Endothelial cell of umbilical vein (primary cell): Measurements from ENCODE around the gene UVSSA. TPM values are rescaled to one million over a fixed set of nuclear protein-coding genes. Genes with fewer than 3 reads are reported as not detected.

Experiments
- BruUV-seq: library from RNA; stranded (reverse); fragments of 400-500 nt; replicated peaks from 2 replicates; lab custom pipeline; 2021; lab: Mats Ljungman, UMichigan
- CTCF ChIA-PET: fragments of 300-600, 350-600 bp; sonication (Branson Sonifier 250); formaldehyde crosslinking; loops from one replicate; lab custom pipeline; 2021; ENCODE audit warnings: antibody characterized with exemption, inconsistent platforms; lab: Charles Lee
- POLR2A ChIA-PET: fragments of 300-600, 350-600 bp; sonication (Branson Sonifier 250); formaldehyde crosslinking; loops from one replicate; lab custom pipeline; 2021; ENCODE audit warnings: antibody characterized with exemption, inconsistent platforms; lab: Charles Lee
- DNase-seq: peaks from one replicate; pipeline ENCODE4 v3.0.0-alpha.2; 2011; ENCODE audit warnings: low read depth, low spot score
- FAIRE-seq: peaks from 2 replicates; lab custom pipeline; 2011; peaks lifted over from hg19 to GRCh38; lab: Jason Lieb, UNC
- H2AFZ ChIP-seq: 2 replicates; pipeline ENCODE4 v1.6.0; 2012; ENCODE audit warnings: low read depth, low read length, control low read depth, inconsistent platforms
- H3K27ac ChIP-seq: 2 replicates; pipeline ENCODE4 v1.5.1; 2011; ENCODE audit warnings: low read depth, mild to moderate bottlenecking, control low read depth, low read length, moderate library complexity; ENCODE audit not compliant: insufficient read depth
- H3K27me3 ChIP-seq, 2 experiments: 2 replicates each; pipeline versions ENCODE4 v1.6.0 to v1.6.1; 2011; ENCODE audit warnings: low read length in 2 of 2, mixed read lengths in 1 of 2; ENCODE audit not compliant: control insufficient read depth in 2 of 2, insufficient read depth in 2 of 2
- H3K36me3 ChIP-seq, 2 experiments: 2 replicates in 1 of 2; 3 replicates in 1 of 2; pipeline ENCODE4 v1.5.1; 2011; ENCODE audit warnings: low read length in 2 of 2, mild to moderate bottlenecking in 1 of 2, moderate library complexity in 1 of 2; ENCODE audit not compliant: control insufficient read depth in 2 of 2, insufficient read depth in 2 of 2; ENCODE audit errors: extremely low read depth in 1 of 2
- H3K4me1 ChIP-seq: 3 replicates; pipeline ENCODE4 v1.5.1; 2011; ENCODE audit warnings: mild to moderate bottlenecking, low read length; ENCODE audit not compliant: control insufficient read depth, insufficient read depth; ENCODE audit errors: extremely low read depth
- H3K4me2 ChIP-seq: 2 replicates; pipeline ENCODE4 v1.6.1; 2011; ENCODE audit warnings: low read length, control low read depth, mixed read lengths; ENCODE audit not compliant: insufficient read depth
- H3K4me3 ChIP-seq, 3 experiments: fragments of 200-600 bp in 1 of 3; sonication (generic), shearing (Covaris generic) in 1 of 3; replicated peaks in 1 of 3; 2 replicates each; pipeline ENCODE4 v1.5.1; 2011 to 2016; ENCODE audit warnings: control low read depth in 3 of 3, low read length in 3 of 3, mild to moderate bottlenecking in 2 of 3, inconsistent platforms in 1 of 3, low read depth in 1 of 3, moderate library complexity in 1 of 3; ENCODE audit not compliant: insufficient read depth in 1 of 3
- H3K79me2 ChIP-seq: 2 replicates; pipeline ENCODE4 v1.6.0; 2012; ENCODE audit warnings: low read length, inconsistent platforms; ENCODE audit not compliant: control insufficient read depth, insufficient read depth
- H3K9ac ChIP-seq: replicated peaks from 2 replicates; pipeline ENCODE3; 2011; ENCODE audit warnings: low read length, control low read depth; ENCODE audit not compliant: insufficient read depth; ENCODE audit errors: extremely low read depth
- H3K9me1 ChIP-seq: replicated peaks from 3 replicates; pipeline ENCODE4 v1.6.0; 2011; ENCODE audit warnings: mild to moderate bottlenecking, low read length; ENCODE audit not compliant: control insufficient read depth, insufficient read depth; ENCODE audit errors: extremely low read depth
- H3K9me3 ChIP-seq: replicated peaks from 2 replicates; pipeline ENCODE4 v1.5.1; 2012; ENCODE audit warnings: low read length, inconsistent platforms; ENCODE audit not compliant: control insufficient read depth, insufficient read depth
- H4K20me1 ChIP-seq: replicated peaks from 2 replicates; pipeline ENCODE3; 2011; ENCODE audit warnings: mild to moderate bottlenecking, low read length; ENCODE audit not compliant: control insufficient read depth, insufficient read depth; ENCODE audit errors: extremely low read depth
- EZH2 ChIP-seq: IDR thresholded peaks from 2 replicates; pipeline ENCODE4 v1.6.1; 2012; ENCODE audit warnings: borderline replicate concordance, low read depth, mild to moderate bottlenecking, moderate library complexity, low read length, inconsistent platforms; ENCODE audit not compliant: severe bottlenecking
- FOS ChIP-seq: IDR thresholded peaks from 2 replicates; pipeline ENCODE4 v1.6.1; 2011; ENCODE audit warnings: mild to moderate bottlenecking, low read length, moderate library complexity, borderline replicate concordance; ENCODE audit not compliant: insufficient read depth
- GATA2 ChIP-seq: IDR thresholded peaks from 2 replicates; pipeline ENCODE4 v1.7.0; 2011; ENCODE audit warnings: low read depth, mild to moderate bottlenecking, moderate library complexity, mixed read lengths, low read length; ENCODE audit not compliant: insufficient read length, insufficient read depth
- JUN ChIP-seq: IDR thresholded peaks from 2 replicates; pipeline ENCODE4 v1.6.1; 2011; ENCODE audit warnings: borderline replicate concordance, low read depth; ENCODE audit not compliant: insufficient read length, insufficient read depth
- MAX ChIP-seq: IDR thresholded peaks from 2 replicates; pipeline ENCODE4 v1.6.1; 2011; ENCODE audit not compliant: insufficient read depth, insufficient read length
- MYC ChIP-seq: IDR thresholded peaks from one replicate; pipeline ENCODE4 v1.6.1; 2011; ENCODE audit warnings: mild to moderate bottlenecking, low read depth, low read length
- POLR2A ChIP-seq: IDR thresholded peaks from 2 replicates; pipeline ENCODE4 v1.6.1; 2012; ENCODE audit warnings: low read depth, mild to moderate bottlenecking, control low read depth, low read length
- POLR2AphosphoS5 ChIP-seq: IDR thresholded peaks from 2 replicates; pipeline ENCODE4 v1.6.1; 2012; ENCODE audit warnings: low read depth, mild to moderate bottlenecking, control low read depth, low read length, moderate library complexity; ENCODE audit not compliant: insufficient read depth
- dilution Hi-C: fragments of 300-500 bp; cut with MboI; formaldehyde crosslinking; loops from one replicate; pipeline ENCODE4 v1.15.0; 2019; ENCODE audit warnings: low sequenced_read_pairs; ENCODE audit not compliant: extremely low pct_ligation_motif_present
- intact Hi-C: fragments of 100-400 bp; cut with micrococcal nuclease; formaldehyde crosslinking; loops from one replicate; pipeline ENCODE4 v1.10.0; 2022
- polyA plus RNA-seq, 4 experiments: library from polyadenylated mRNA; depleted of rRNA in 3 of 4; stranded (reverse) in 3 of 4; unstranded in 1 of 4; fragments of >200 nt; gene quantifications; 2 replicates each; pipeline versions ENCODE4 v1.2.1 to v1.2.3, GENCODE V29; 2011 to 2012; ENCODE audit warnings: missing spikeins in 1 of 4
- total RNA-seq: library from RNA; stranded (reverse); gene quantifications from 2 replicates; pipeline ENCODE4 v1.2.3, GENCODE V29; 2021
- TF ChIP-seq, protein P1 (sequence below), 2 donors: IDR thresholded peaks; 1 replicate in 1 of 2; 2 replicates in 1 of 2; pipeline ENCODE4 v1.5.1; 2011; ENCODE audit warnings: low read length in 2 of 2, mild to moderate bottlenecking in 2 of 2, moderate library complexity in 2 of 2, control low read depth in 1 of 2, inconsistent platforms in 1 of 2, low read depth in 1 of 2; ENCODE audit not compliant: insufficient read depth in 1 of 2; ENCODE audit errors: extremely low read depth in 1 of 2

Gene UVSSA
- total and polyA plus RNA-seq, 2 donors (not counting 3 experiments of a cell fraction or from before 2014, with no cell fraction given), result 7.1 to 14.9 TPM

GRCh38 chr4:1367936-1368289 is 20.9 kb downstream of the UVSSA start:
- Histone ChIP-seq H3K4me1 (no peaks in the 10 kb centered on the region), H3K9me1 (no peaks in the 10 kb centered on the region), H3K27ac (no peak overlapping the region), H3K4me3 (no peak overlapping the region), H3K4me2 (no peak overlapping the region), H4K20me1 (no peaks in the 10 kb centered on the region), H3K9ac (no peak overlapping the region), H2AFZ (no peak overlapping the region), H3K79me2 (no peaks in the 10 kb centered on the region), H3K27me3 (no peaks in the 10 kb centered on the region), H3K36me3 (no peaks in the 10 kb centered on the region), H3K9me3 (no peaks in the 10 kb centered on the region)
- dilution Hi-C loops, result no loop called here
- intact Hi-C loops, result no loop called here
- no TSS peak for BruUV-seq
- FAIRE-seq (no peak), DNase-seq (no peak)
- POLR2A ChIA-PET, result interaction anchor here (0.9 kb wide), 1 partner anchor 35 kb away, joined by 3 read pairs; no protein-coding TSS in a partner anchor
- TF ChIP-seq, protein P1, sequence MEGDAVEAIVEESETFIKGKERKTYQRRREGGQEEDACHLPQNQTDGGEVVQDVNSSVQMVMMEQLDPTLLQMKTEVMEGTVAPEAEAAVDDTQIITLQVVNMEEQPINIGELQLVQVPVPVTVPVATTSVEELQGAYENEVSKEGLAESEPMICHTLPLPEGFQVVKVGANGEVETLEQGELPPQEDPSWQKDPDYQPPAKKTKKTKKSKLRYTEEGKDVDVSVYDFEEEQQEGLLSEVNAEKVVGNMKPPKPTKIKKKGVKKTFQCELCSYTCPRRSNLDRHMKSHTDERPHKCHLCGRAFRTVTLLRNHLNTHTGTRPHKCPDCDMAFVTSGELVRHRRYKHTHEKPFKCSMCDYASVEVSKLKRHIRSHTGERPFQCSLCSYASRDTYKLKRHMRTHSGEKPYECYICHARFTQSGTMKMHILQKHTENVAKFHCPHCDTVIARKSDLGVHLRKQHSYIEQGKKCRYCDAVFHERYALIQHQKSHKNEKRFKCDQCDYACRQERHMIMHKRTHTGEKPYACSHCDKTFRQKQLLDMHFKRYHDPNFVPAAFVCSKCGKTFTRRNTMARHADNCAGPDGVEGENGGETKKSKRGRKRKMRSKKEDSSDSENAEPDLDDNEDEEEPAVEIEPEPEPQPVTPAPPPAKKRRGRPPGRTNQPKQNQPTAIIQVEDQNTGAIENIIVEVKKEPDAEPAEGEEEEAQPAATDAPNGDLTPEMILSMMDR (IDR thresholded peaks at IDR 0.05; ENCODE audit: extremely low read depth in 1 of 2, insufficient read depth in 1 of 2, low read depth in 1 of 2, low read length in 2 of 2), result no peak
- TF ChIP-seq POLR2A (no peak), MAX (no peak), POLR2AphosphoS5 (no peak), GATA2 (no peak), FOS (no peak), JUN (no peak), EZH2 (no peak), MYC (no peak)
- CTCF ChIA-PET, result interaction anchor here (1.3 kb wide), 1 partner anchor 12 kb away, joined by 4 read pairs; no protein-coding TSS in a partner anchor
